PC-9 (cell line): Measurements from ENCODE around the gene DYNC2H1. TPM values are rescaled to one million over a fixed set of nuclear protein-coding genes. Genes with fewer than 3 reads are reported as not detected.

Source experiments
- Bru-seq: library from RNA; stranded (reverse); fragments of 400-500 nt; gene quantifications from one replicate; lab custom pipeline; 2021; lab: Mats Ljungman, UMichigan
- BruChase-seq, 2 experiments: library from RNA; stranded (reverse); fragments of 400-500 nt; gene quantifications; one replicate each; lab custom pipeline; 2021; lab: Mats Ljungman, UMichigan
- BruUV-seq: library from RNA; stranded (reverse); fragments of 400-500 nt; replicated peaks from 2 replicates; lab custom pipeline; 2021; lab: Mats Ljungman, UMichigan
- CTCF ChIA-PET: fragments of 300-600 bp; sonication (Branson Sonifier 250); formaldehyde crosslinking; loops from one replicate; lab custom pipeline; 2022; ENCODE audit warnings: antibody characterized with exemption; lab: Charles Lee
- POLR2A ChIA-PET: fragments of 300-600 bp; sonication (Branson Sonifier 250); formaldehyde crosslinking; loops from one replicate; lab custom pipeline; 2022; ENCODE audit warnings: antibody characterized with exemption; ENCODE audit not compliant: unreplicated experiment; lab: Charles Lee
- DNase-seq, 2 experiments: peaks; one replicate each; pipeline versions ENCODE4 v3.0.0 to v3.0.0-alpha.2; 2015 to 2022; ENCODE audit warnings: mixed read lengths in 1 of 2
- H2AFZ ChIP-seq: fragments of 200-600 bp; sonication (generic); 2 replicates; pipeline ENCODE4 v1.8.1; 2017; ENCODE audit warnings: antibody characterized with exemption
- H3F3A ChIP-seq: fragments of 200-600 bp; sonication (generic); 2 replicates; pipeline ENCODE4 v1.8.1; 2017; ENCODE audit warnings: antibody characterized with exemption, mild to moderate bottlenecking, low read depth; ENCODE audit not compliant: insufficient read depth
- H3K27ac ChIP-seq: fragments of 200-600 bp; sonication (generic); 2 replicates; pipeline ENCODE4 v1.6.1; 2016; ENCODE audit warnings: mixed run types
- H3K27me3 ChIP-seq: fragments of 200-600 bp; sonication (generic); 2 replicates; pipeline ENCODE4 v1.6.1; 2016; ENCODE audit warnings: low read depth, mixed run types; ENCODE audit not compliant: insufficient read depth
- H3K36me3 ChIP-seq: fragments of 200-600 bp; sonication (generic); 2 replicates; pipeline ENCODE4 v1.6.1; 2016; ENCODE audit warnings: low read depth, mixed run types
- H3K4me1 ChIP-seq: fragments of 200-600 bp; sonication (generic); replicated peaks from 2 replicates; pipeline ENCODE4 v1.6.1; 2016; ENCODE audit warnings: mixed run types; ENCODE audit not compliant: insufficient read depth
- H3K4me2 ChIP-seq: fragments of 200-600 bp; sonication (generic); 2 replicates; pipeline ENCODE4 v1.6.1; 2017; ENCODE audit warnings: mixed run types
- H3K4me3 ChIP-seq: fragments of 200-600 bp; sonication (generic); 2 replicates; pipeline ENCODE4 v1.6.1; 2016; ENCODE audit warnings: mixed run types
- H3K79me2 ChIP-seq: fragments of 200-600 bp; sonication (generic); 2 replicates; pipeline ENCODE4 v1.6.1; 2017; ENCODE audit warnings: low read depth, mixed run types
- H3K9me2 ChIP-seq: fragments of 200-600 bp; sonication (generic); 2 replicates; pipeline ENCODE4 v1.8.1; 2017; ENCODE audit warnings: mild to moderate bottlenecking; ENCODE audit not compliant: insufficient read depth
- H3K9me3 ChIP-seq: fragments of 200-600 bp; sonication (generic); 2 replicates; pipeline ENCODE4 v1.8.1; 2016; ENCODE audit warnings: low read depth; ENCODE audit not compliant: insufficient read depth
- H4K20me1 ChIP-seq: fragments of 200-600 bp; sonication (generic); 2 replicates; pipeline ENCODE4 v1.8.1; 2017; ENCODE audit not compliant: insufficient read depth
- CTCF ChIP-seq: fragments of 200-600 bp; sonication (generic); conservative IDR thresholded peaks from 2 replicates; pipeline ENCODE4 v1.6.1; 2017; ENCODE audit warnings: mixed run types, antibody characterized with exemption, mild to moderate bottlenecking, moderate library complexity
- EZH2 ChIP-seq: fragments of 200-600 bp; sonication (generic); IDR thresholded peaks from 2 replicates; pipeline ENCODE4 v1.8.0; 2017; ENCODE audit warnings: antibody characterized with exemption, low read depth
- intact Hi-C: fragments of 100-400 bp; cut with micrococcal nuclease; formaldehyde crosslinking; loops from one replicate; pipeline ENCODE4 v1.10.0; 2022; ENCODE audit not compliant: unreplicated experiment
- long read RNA-seq: library from polyadenylated mRNA; stranded (forward); transcript quantifications from one replicate; pipeline ENCODE4 v2.0.0, GENCODE V29; 2022
- total RNA-seq: library from RNA; stranded (reverse); gene quantifications from 2 replicates; pipeline ENCODE4 v1.2.3, GENCODE V29; 2021

DYNC2H1 gene
- total RNA-seq: 11.2 and 12.2 TPM in 2 replicates
- Bru-seq, nascent RNA: percentile 59 among the genes with signal in this experiment
- BruChase-seq, experiment 1, labeled RNA remaining after a 2-hour chase: percentile 60 among the genes with signal in this experiment
- BruChase-seq, experiment 2, labeled RNA remaining after a 6-hour chase: percentile 56 among the genes with signal in this experiment
- long read RNA-seq: 0 reads

DNA sequence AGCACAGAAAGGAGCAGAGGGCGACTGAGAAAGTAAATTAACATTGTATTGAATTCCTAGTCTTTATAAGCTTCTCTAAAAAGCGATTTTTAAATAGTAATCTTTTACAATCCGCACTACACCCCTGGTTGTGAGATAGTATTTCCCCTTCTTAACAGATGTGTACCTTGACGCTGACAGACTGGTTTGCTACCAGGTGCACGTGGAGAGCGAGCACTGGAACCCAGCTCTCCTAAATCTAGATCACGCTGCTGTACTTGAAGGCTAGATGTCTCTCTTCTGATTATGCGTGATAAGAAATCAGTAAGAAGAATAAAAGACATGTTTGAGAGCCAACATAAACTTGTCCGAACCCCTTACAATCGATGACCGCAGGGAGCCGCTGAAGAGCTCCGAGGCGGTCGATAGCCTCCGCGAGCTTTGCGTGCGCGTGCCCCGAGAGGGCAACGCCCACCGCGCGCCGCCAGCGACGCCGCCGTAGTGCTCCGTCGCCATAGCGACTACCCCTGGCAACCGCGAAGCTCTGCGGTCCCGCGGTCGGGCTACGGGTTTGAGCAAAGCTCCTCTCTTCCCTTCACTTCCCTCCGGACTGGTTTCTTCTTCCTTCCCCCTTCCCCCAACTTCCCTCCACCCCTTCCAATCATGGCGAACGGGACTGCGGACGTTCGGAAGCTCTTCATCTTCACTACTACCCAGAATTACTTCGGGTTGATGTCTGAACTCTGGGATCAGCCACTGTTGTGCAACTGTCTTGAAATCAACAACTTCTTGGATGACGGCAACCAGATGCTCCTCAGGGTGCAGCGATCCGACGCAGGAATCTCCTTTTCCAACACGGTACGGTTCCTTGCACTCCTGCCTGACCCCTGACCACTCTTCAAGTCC is at the start of gene DYNC2H1:
Gene DYNC2H1 (plus strand): TSS at position 494 of the 885 bp plus-strand sequence. CDS start 149 bp downstream, at position 643.
- intact Hi-C loops: loop anchor here (2.0 kb wide), 1 partner anchor 16 kb away; the partner anchor contains the start of gene DCUN1D5
- H3K9me2 ChIP-seq: no peaks in the 10 kb centered on the region
- H3K9me3 ChIP-seq: no peaks in the 10 kb centered on the region
- peak; percentile 68 for TF ChIP-seq CTCF
- TF ChIP-seq EZH2: no peak
- H3K27ac ChIP-seq: 0 out of 2 replicates have a peak within 1 kb of the TSS, but pooled peaks have one; percentile 6
- H3K36me3 ChIP-seq: no peaks in the 10 kb centered on the region
- BruUV-seq: TSS peak; percentile 39
- H4K20me1 ChIP-seq: no peaks in the 10 kb centered on the region
- H3K27me3 ChIP-seq: no peaks in the 10 kb centered on the region
- H3K4me3 ChIP-seq: peak within 1 kb of the TSS; percentile 79
- DNase-seq: peak; percentile 86 to 88
- ChIA-PET CTCF (interaction anchor here (0.7 to 1.5 kb wide), 2 partner anchors 9 to 17 kb away, joined by 3 to 7 read pairs; partner anchors contain the start of gene DCUN1D5), POLR2A (interaction anchor here (0.5 to 1.5 kb wide), 6 partner anchors 17 to 1559 kb away, joined by 3 to 18 read pairs (median 6); partner anchors contain the start of gene DCUN1D5)
- peak within 1 kb of the TSS; percentile 98 for H2AFZ ChIP-seq
- peaks cover 6% of the 10 kb centered on the region; the same call in 1 of the 2 replicates for H3F3A ChIP-seq
- H3K4me1 ChIP-seq: no peaks in the 10 kb centered on the region; the same call in none of the 2 replicates
- H3K79me2 ChIP-seq: no peaks in the 10 kb centered on the region
- H3K4me2 ChIP-seq: peak within 1 kb of the TSS; percentile 76

GRCh38 chr11:103061656-103062055 is 47.6 kb upstream of the DYNC2H1 start:
- intact Hi-C loops: no loop called here
- no peaks in the 10 kb centered on the region for H3K27me3 ChIP-seq
- no peak overlapping the region for H3K4me3 ChIP-seq
- H3K9me3 ChIP-seq: no peaks in the 10 kb centered on the region
- H3K36me3 ChIP-seq: peaks cover 61% of the 10 kb centered on the region
- DNase-seq: no peak
- no peak for TF ChIP-seq EZH2
- TF ChIP-seq CTCF: no peak
- peaks cover 10% of the 10 kb centered on the region; the same call in 1 of the 2 replicates for H4K20me1 ChIP-seq
- BruUV-seq: no TSS peak
- H2AFZ ChIP-seq: no peak overlapping the region
- H3K9me2 ChIP-seq: no peaks in the 10 kb centered on the region
- H3K4me1 ChIP-seq: no peaks in the 10 kb centered on the region
- ChIA-PET CTCF (no interaction called here), POLR2A (no interaction called here)
- no peak overlapping the region for H3K4me2 ChIP-seq
- H3K79me2 ChIP-seq: no peaks in the 10 kb centered on the region
- H3F3A ChIP-seq: peaks cover 15% of the 10 kb centered on the region
- H3K27ac ChIP-seq: no peak overlapping the region

DNA sequence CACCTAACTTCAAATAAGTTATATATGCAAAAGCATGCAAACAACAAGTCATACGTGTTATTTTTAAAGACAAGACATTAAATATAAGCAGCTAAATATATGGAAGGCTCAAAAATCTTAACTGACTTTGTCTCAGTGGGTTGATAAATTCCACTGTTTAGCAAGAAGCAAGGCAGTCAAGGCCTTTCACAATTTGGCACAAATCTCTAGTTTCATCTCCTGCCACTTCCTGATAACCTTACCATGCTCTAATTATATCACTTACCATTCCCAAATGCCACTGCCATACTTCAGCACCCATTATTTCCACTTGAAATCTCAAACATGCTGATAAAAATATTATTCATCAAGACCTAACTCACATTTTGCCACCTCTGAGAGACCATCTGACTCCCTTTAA is 42.1 kb upstream of the DYNC2H1 start:
- H4K20me1 ChIP-seq: peaks cover 38% of the 10 kb centered on the region
- H3K36me3 ChIP-seq: peaks cover 66% of the 10 kb centered on the region
- CTCF ChIA-PET: no interaction called here
- no peaks in the 10 kb centered on the region for H3K4me1 ChIP-seq
- no peaks in the 10 kb centered on the region for H3K27me3 ChIP-seq
- no peaks in the 10 kb centered on the region; the same call in 1 of the 2 replicates for H3K9me2 ChIP-seq
- no peak overlapping the region for H3K4me2 ChIP-seq
- H3K79me2 ChIP-seq: peaks cover 42% of the 10 kb centered on the region
- no peak overlapping the region for H2AFZ ChIP-seq
- no peak overlapping the region for H3K4me3 ChIP-seq
- no TSS peak for BruUV-seq
- no peak for DNase-seq
- intact Hi-C loops: no loop called here
- POLR2A ChIA-PET: no interaction called here
- no peak for TF ChIP-seq CTCF
- no peak for TF ChIP-seq EZH2
- no peaks in the 10 kb centered on the region for H3K9me3 ChIP-seq
- H3K27ac ChIP-seq: no peak overlapping the region
- 0 out of 2 replicates have a peak, but pooled peaks cover 2% of the 10 kb centered on the region for H3F3A ChIP-seq
